WTC11 (cell line): ENCODE measurements around the gene CACNG4.

Experiments
- ATF6 ChIP-seq: sonication (generic); formaldehyde crosslinking; IDR thresholded peaks from 2 replicates; pipeline ENCODE4 v1.8.1; 2023; ENCODE audit warnings: mild to moderate bottlenecking, missing genetic modification reagents
- CTCF ChIP-seq: fragments of 200-600 bp; IDR thresholded peaks from 2 replicates; pipeline ENCODE4 v1.8.0; 2022; ENCODE audit warnings: antibody characterized with exemption
- FOXK1 ChIP-seq: sonication (generic); formaldehyde crosslinking; IDR thresholded peaks from 2 replicates; pipeline ENCODE4 v1.8.0; 2022; ENCODE audit warnings: mild to moderate bottlenecking, moderate library complexity, missing genetic modification reagents
- JUN ChIP-seq: sonication (generic); formaldehyde crosslinking; IDR thresholded peaks from 2 replicates; pipeline ENCODE4 v1.8.0; 2023; ENCODE audit warnings: mild to moderate bottlenecking, missing genetic modification reagents
- MAX ChIP-seq: sonication (generic); formaldehyde crosslinking; IDR thresholded peaks from 2 replicates; pipeline ENCODE4 v1.8.0; 2022; ENCODE audit warnings: mild to moderate bottlenecking, missing genetic modification reagents
- MYBL2 ChIP-seq: sonication (generic); formaldehyde crosslinking; IDR thresholded peaks from 2 replicates; pipeline ENCODE4 v1.8.1; 2023; ENCODE audit warnings: mild to moderate bottlenecking, moderate library complexity, missing genetic modification reagents
- NR1H2 ChIP-seq: sonication (generic); formaldehyde crosslinking; IDR thresholded peaks from 2 replicates; pipeline ENCODE4 v1.9.0; 2021; ENCODE audit warnings: mild to moderate bottlenecking, moderate library complexity, missing genetic modification reagents
- RELA ChIP-seq: sonication (generic); formaldehyde crosslinking; IDR thresholded peaks from 2 replicates; pipeline ENCODE4 v1.8.1; 2022; ENCODE audit warnings: missing genetic modification reagents, mild to moderate bottlenecking, borderline replicate concordance
- TP53 ChIP-seq: sonication (generic); formaldehyde crosslinking; IDR thresholded peaks from 2 replicates; pipeline ENCODE4 v1.8.1; 2023; ENCODE audit warnings: mild to moderate bottlenecking, missing genetic modification reagents
- USF2 ChIP-seq: sonication (generic); formaldehyde crosslinking; IDR thresholded peaks from 2 replicates; pipeline ENCODE4 v1.8.1; 2023; ENCODE audit warnings: mild to moderate bottlenecking, missing genetic modification reagents, moderate library complexity
- ZNF416 ChIP-seq: fragments of 250-450 bp; sonication (Bioruptor Pico); IDR thresholded peaks from 2 replicates; pipeline ENCODE4 v1.9.0; 2021; ENCODE audit warnings: mild to moderate bottlenecking, inconsistent platforms

- TF ChIP-seq MAX (CRISPR knock-in tag), result no peak
- no peak for TF ChIP-seq MYBL2 (CRISPR knock-in tag)
- no peak for TF ChIP-seq CTCF
- no peak for TF ChIP-seq TP53 (CRISPR knock-in tag)
- TF ChIP-seq FOXK1 (CRISPR knock-in tag), result no peak
- no peak for TF ChIP-seq USF2 (CRISPR knock-in tag)
- no peak for TF ChIP-seq NR1H2 (CRISPR knock-in tag)
- no peak for TF ChIP-seq RELA (CRISPR knock-in tag)
- no peak for TF ChIP-seq JUN
- TF ChIP-seq ZNF416 (CRISPR knock-in tag), result no peak
- no peak for TF ChIP-seq ATF6 (CRISPR knock-in tag)
These were observed 40.6 kb upstream of the CACNG4 start for GRCh38 chr17:66923886-66924285.
